Left forelimb (tissue), 1 donor: ENCODE measurements around the gene ANKS1B.

Experiments
- DNase-seq: peaks from one replicate; pipeline ENCODE4 v3.0.0-alpha.2; 2018; ENCODE audit warnings: low spot score

ANKS1B gene

DNA sequence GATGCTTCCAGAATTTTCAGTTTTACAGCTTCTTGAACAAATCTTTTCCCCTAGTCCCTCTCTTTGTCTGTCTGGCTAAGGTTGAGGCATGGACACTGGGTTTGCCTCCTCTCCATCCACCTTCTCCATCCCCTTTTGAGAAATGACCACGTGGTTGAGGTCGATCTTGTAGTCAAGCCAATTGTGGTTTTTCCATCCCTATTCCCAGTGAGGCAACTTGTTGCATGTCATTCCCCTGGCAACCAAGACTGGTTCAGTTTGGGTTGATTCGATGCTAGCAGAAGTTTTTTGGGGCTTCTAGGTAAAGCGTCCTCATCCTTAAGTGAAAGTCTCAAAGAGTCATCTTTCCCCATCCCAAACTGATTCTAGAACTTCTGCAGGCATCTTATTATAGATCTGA is 1038.9 kb downstream of the ANKS1B start:
- DNase-seq = no peak

- no peak for DNase-seq
These were observed 1044.8 kb downstream of the ANKS1B start for GRCh38 chr12:98939926-98940325.

DNA sequence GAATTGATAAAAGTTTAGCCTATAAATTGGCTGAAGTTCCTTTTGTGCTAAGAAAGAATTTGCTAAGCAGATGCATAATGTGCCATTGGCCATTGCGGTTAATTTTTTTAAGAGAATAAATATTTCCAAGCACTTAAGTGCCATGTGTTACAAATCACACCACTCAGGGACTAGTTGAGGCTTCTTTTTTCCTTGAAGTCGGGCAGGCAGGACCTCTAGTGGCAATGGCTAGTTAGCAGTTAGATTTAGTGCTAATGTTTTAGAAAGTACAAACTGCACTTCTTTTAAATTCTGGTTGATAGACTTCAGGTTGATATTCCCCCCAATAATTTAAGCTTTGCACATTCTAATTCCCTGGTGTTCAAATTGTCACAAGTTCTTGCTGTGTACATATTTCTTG is 1045.4 kb downstream of the ANKS1B start:
- DNase-seq = no peak

DNA sequence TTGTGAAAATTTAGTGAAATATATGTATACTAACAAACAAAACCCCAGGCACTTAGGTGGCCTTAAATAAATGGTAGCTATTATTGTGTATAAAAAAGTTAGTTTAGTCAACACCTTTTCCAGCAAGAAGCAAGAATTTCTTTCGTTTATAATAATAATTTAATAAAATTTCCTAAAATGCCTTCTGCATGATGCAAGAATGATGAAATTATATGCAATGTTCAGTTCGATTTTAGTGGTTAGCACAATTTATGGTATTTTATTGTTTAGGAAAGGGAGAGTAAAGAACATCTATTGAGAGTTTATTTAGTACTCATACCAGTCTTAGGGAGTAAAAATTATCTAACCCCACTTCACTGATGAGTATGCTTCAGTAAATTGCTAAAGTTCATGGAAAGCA is 1048.9 kb downstream of the ANKS1B start:
- DNase-seq = no peak

GRCh38 chr12:98922871-98923270 is 1061.9 kb downstream of the ANKS1B start:
- DNase-seq = no peak

DNA sequence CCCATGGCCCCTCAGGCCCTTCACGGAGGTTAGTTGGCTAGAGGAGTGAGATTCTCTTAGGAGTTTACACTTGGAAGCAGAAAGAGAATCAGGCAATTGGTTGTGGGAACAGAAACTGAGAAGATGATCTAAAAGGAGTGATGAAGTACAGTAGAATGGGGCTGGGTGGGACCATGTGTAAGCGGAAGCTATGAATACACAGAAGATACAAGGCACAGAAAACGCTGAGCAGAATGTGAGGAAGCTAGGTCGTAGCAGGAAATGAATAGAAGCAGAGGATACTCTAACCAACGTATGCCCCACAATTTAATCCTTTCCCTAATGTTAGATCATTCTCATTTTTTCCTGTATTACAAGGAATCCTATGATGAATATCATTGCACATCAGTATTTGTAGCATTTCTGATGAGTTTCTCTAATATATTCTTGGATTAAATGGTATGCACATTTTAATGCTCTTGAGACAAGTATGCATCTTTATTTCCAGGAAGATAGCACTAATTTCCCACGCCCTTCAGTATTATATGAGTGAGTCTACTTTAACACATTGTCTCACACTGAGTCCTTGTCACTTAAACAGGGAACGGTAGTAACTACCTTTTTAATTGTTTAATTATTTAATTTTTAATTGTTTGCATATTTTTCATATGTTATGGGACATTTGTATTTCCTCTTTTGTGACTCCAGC is 1066.4 kb downstream of the ANKS1B start:
- no peak for DNase-seq

GRCh38 chr12:98916106-98916505 is 1068.6 kb downstream of the ANKS1B start:
- DNase-seq = no peak

- no peak for DNase-seq
These were observed 1072.2 kb downstream of the ANKS1B start for GRCh38 chr12:98912401-98912974.

GRCh38 chr12:98911396-98911795 is 1073.3 kb downstream of the ANKS1B start:
- DNase-seq = no peak

DNA sequence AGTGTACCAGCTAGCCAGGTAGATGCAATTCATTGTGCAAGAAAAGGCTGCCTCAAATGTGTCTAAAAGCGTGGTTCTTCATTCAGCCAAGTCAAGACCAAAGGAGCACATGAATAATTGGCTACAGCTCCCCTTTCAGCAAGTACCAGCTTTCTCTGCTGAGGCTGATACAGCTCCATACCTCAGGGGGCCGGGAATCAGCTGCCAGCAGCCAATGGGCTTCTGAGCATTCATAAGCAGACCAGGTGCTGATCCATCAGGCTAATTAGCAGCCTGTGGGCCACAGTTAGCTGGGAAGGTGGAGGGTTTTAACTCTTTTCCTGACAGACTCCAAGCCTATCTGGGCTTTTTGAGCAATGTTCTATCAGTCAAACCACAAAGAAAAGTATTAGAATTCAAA is 1075.0 kb downstream of the ANKS1B start:
- no peak for DNase-seq

DNA sequence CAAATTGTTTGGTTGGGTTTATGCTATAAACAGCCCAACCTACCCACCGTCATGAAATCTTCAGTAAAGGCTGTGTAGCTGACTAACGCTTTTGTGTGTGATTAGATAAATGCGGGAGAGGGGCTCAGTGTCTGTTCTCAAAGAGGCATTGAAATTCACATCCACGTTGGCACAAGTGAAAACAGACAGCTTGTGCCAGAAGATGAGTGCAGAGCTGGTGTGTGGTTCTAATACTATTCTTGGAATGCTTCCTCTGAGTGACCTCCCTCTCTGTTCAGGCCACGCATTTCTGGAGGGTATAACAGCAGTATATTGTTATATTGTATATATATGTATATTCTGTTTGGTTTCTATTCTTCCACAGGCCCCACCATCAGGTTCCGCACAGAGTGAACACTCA is 1075.9 kb downstream of the ANKS1B start:
- DNase-seq = no peak

GRCh38 chr12:98903875-98904274 is 1080.9 kb downstream of the ANKS1B start:
- DNase-seq = no peak

GRCh38 chr12:98901189-98901588 is 1083.5 kb downstream of the ANKS1B start:
- DNase-seq = no peak

DNA sequence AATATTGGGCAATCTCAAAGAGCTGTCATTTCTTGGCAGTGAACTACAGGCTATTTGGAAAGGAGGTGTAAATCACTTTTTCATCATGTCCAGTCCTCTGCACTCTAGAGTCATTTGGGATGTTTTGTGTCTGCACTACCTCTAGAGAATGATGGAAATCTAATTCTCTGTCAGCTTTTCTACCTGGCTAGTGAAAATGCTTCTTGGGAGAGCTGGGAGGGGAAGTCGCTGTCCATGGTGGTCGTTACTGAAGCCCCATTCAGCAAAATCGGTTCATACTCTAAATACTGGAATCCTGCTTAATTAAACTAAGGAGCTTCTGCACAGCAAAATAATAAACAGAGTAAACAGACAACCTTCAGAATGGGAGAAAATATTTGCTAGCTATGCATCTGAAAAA is 1087.8 kb downstream of the ANKS1B start:
- DNase-seq = no peak

- DNase-seq = no peak
These were observed 1089.6 kb downstream of the ANKS1B start for GRCh38 chr12:98895086-98895651.

DNA sequence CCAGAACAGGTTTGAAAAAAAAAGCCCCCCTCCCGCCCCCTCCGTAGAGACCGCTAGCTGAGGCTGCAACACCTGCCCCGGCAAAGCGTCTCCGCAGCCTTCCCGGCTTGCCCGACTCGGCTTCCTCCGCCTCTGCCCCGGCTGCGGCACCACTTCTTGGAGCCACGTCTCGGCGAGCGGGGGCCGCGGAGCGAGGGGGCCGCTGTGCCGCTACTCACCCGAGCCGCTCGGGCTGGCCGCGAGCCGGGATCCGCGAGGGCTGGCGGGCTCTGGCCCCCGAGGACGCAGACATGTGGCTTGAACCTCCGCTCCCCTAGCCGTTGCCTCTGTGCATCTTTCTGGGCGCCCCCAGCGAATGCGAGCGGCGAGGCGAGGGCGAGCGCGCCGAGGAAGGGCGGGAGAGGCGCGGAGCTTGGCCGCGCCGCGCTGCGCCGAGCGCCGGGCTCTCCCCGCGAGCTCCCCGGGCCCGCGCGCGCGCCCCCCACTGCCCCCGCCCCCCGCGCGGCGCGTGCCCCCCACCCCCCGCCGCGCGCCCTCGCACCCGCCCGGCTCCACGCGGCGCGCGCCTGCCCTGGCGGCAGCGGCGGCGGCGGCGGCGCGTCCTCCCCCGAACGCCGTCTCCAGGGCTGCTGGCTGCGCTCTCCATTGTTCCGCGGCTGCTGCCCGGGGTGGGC is 1090.2 kb downstream of the ANKS1B start:
- DNase-seq = no peak

DNA sequence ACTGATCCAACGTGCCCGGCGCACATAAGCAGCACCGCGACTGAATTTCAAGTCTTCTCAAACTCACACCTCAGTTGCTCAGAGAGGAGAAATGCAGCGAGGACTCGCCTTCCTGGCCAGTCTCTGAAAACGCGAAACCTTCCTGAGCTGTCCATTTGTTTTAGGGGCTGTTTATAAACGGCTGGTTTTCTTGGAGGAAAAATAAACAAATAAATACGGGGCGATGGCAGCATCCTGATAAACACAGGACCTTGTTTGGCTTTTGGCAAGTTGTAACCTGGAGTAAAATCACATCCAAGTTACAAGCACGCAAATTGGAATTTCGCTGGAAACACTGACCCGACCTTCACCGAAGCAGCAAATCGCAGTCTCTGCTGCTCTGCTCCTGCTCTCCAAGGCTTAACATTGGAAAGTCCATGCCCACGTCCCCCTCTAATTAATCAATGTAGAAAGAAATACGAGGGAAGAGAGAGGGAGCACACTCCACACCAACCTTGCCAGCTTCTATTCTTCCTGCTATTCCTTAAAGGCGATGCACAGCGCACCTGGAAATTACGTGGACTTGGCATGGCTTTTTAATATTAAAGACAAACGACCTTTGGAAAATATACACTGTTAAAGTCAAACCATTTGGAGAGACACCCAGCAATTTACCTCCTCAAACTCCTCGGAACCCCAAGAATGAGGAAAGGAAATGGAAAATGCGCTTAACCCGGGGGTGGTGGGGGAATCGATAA is 1090.9 kb downstream of the ANKS1B start:
- no peak for DNase-seq

DNA sequence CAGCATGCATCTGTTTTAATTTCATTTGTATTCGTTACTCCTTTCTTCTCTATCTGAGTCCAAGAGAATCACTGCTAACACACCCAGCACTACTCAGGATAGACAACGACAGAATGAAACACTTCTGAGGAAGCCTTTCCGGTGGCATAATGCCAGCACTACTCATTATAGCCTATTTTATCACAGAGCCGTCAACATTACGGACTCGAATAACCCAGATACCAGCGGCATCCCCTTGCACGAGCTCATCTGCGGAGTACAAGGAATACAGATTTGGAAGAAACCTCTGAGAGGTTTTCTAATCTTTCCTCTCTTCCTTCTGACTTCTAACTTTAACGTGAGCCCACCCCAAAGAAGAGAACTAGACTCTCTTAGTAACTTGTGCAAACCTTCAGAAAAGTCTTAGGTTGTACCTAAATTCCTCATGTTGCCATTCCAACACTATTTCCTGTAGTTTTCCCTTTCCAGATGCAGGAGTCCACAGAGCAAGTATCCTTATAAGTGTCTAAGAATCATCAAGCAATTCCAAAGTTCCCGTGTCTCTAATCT is 1091.5 kb downstream of the ANKS1B start:
- no peak for DNase-seq

GRCh38 chr12:98885778-98886177 is 1099.0 kb downstream of the ANKS1B start:
- DNase-seq = no peak

DNA sequence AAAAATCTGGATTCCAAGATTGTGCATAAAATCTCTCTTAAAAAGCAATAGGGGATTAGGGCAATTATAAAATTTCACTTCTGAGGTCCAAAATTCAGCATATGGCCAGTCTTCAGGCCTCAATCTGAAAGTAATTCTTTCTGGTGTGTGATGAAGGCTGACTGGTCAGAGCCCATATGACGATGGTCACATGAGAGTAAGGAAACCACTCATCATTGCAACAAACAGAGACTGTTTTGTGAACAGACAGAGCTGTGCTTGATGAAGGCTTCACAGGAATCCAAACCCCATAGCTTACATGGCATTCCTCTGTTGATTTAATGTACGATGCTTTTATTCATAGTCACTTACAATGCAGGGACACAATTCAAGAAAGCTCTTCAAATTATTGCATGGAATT is 1101.5 kb downstream of the ANKS1B start:
- DNase-seq = no peak

DNA sequence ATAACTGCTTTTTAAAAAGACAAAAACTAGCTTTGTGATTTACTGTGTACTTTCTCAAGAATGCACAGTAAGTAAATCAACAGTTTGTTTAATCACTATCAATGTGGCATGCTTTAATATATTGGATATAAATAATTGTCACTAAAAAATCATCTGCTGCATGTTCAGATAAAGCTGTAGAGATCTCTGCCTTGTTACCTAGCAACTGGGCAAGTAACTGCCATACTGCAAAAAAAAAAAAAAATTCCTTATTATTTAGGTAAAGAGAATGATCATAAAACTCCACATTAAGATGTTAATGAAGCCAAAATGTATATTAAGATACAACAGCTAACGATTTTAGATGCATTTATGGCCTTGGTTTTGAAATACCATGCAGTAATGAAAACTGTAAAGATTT is 1102.2 kb downstream of the ANKS1B start:
- no peak for DNase-seq

DNA sequence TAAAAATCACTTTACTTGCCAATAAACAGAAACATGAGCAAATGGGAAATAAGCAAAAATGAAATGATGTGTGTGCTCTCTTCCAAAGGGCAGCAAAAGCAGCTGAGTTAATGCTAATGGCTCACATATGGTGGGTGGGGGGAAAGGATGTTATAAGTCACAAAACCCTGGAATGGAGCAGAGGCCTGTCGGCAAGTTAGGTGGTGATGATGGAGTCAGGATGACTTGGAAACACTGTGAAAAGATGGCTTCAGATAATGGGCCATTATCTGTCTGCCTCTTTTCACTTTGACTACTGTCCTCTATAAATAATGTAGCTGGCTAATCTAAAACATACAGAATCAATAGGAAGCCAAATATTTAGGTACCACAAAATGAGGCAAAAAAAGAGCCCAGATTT is 1111.0 kb downstream of the ANKS1B start:
- DNase-seq = no peak
